CD4-positive, alpha-beta memory T cell (primary cell): ENCODE data around the gene FEV. TPM values are rescaled to one million over a fixed set of nuclear protein-coding genes. Genes with fewer than 3 reads are reported as not detected.

Experiments
- CTCF ChIA-PET: fragments of 350-600 bp; sonication (Branson Sonifier 250); formaldehyde crosslinking; loops from one replicate; lab custom pipeline; 2021; ENCODE audit warnings: inconsistent platforms; ENCODE audit not compliant: partially characterized antibody; lab: Charles Lee
- POLR2A ChIA-PET: fragments of 350-600 bp; sonication (Branson Sonifier 250); formaldehyde crosslinking; loops from one replicate; lab custom pipeline; 2021; ENCODE audit not compliant: partially characterized antibody; lab: Charles Lee
- DNase-seq, 5 donors: peaks; one replicate each; pipeline versions ENCODE4 v3.0.0 to v3.0.0-alpha.2; 2020 to 2022; ENCODE audit warnings: mixed read lengths in 1 of 5
- H3K27ac ChIP-seq: one replicate; pipeline ENCODE4 v1.7.0; 2013; ENCODE audit warnings: low read depth, low read length
- H3K27me3 ChIP-seq: 2 replicates; pipeline ENCODE4 v1.7.0; 2013; ENCODE audit warnings: mild to moderate bottlenecking, low read length, moderate library complexity; ENCODE audit not compliant: insufficient read depth
- H3K36me3 ChIP-seq: 2 replicates; pipeline ENCODE4 v1.7.0; 2013; ENCODE audit warnings: mild to moderate bottlenecking, low read length, moderate library complexity; ENCODE audit not compliant: insufficient read depth
- H3K4me1 ChIP-seq: 2 replicates; pipeline ENCODE4 v1.7.0; 2013; ENCODE audit warnings: mild to moderate bottlenecking, low read length, moderate library complexity; ENCODE audit not compliant: insufficient read depth
- H3K4me3 ChIP-seq, 2 donors: one replicate each; pipeline ENCODE4 v1.7.0; 2013; ENCODE audit warnings: low read length in 2 of 2, mild to moderate bottlenecking in 1 of 2
- H3K9me3 ChIP-seq, 2 donors: one replicate each; pipeline ENCODE4 v1.7.0; 2013; ENCODE audit warnings: low read length in 2 of 2, control low read depth in 1 of 2; ENCODE audit not compliant: control insufficient read depth in 1 of 2
- H3K27ac Mint-ChIP-seq, 7 donors: one replicate each; pipeline ENCODE4 v1.8.0; 2020 to 2021; ENCODE audit warnings: mixed read lengths in 7 of 7, mild to moderate bottlenecking in 6 of 7, inconsistent platforms in 3 of 7, moderate library complexity in 3 of 7
- H3K27me3 Mint-ChIP-seq, 2 donors: one replicate each; pipeline ENCODE4 v1.8.0; 2020 to 2021; ENCODE audit warnings: mixed read lengths in 2 of 2
- H3K36me3 Mint-ChIP-seq, 2 donors: one replicate each; pipeline ENCODE4 v1.8.0; 2020 to 2021; ENCODE audit warnings: mixed read lengths in 2 of 2, inconsistent platforms in 1 of 2, mild to moderate bottlenecking in 1 of 2
- H3K4me1 Mint-ChIP-seq, 4 donors: one replicate each; pipeline ENCODE4 v1.8.0; 2020 to 2021; ENCODE audit warnings: mixed read lengths in 4 of 4, mild to moderate bottlenecking in 1 of 4
- H3K4me3 Mint-ChIP-seq, 8 donors: one replicate each; pipeline ENCODE4 v1.8.0; 2020 to 2021; ENCODE audit warnings: mixed read lengths in 8 of 8, mild to moderate bottlenecking in 7 of 8, moderate library complexity in 6 of 8, inconsistent platforms in 3 of 8
- H3K9me3 Mint-ChIP-seq, 8 donors: one replicate each; pipeline ENCODE4 v1.8.0; 2020 to 2021; ENCODE audit warnings: mixed read lengths in 8 of 8, mild to moderate bottlenecking in 5 of 8, inconsistent platforms in 3 of 8, moderate library complexity in 1 of 8
- intact Hi-C: fragments of 100-400 bp; cut with micrococcal nuclease; formaldehyde crosslinking; loops from one replicate; pipeline ENCODE4 v1.15.1; 2023
- polyA plus RNA-seq, 2 donors: library from polyadenylated mRNA; unstranded; fragments of 300-500 nt; fragmentation: Illumina TruSeq; gene quantifications; one replicate each; pipeline ENCODE4 v1.2.3, GENCODE V29; 2021
- total RNA-seq, 2 experiments: library from RNA; stranded (reverse); gene quantifications; one replicate each; pipeline ENCODE4 v1.2.3, GENCODE V29; 2021

The FEV gene
- total and polyA plus RNA-seq, 4 experiments from 2014 or later: not detected

DNA sequence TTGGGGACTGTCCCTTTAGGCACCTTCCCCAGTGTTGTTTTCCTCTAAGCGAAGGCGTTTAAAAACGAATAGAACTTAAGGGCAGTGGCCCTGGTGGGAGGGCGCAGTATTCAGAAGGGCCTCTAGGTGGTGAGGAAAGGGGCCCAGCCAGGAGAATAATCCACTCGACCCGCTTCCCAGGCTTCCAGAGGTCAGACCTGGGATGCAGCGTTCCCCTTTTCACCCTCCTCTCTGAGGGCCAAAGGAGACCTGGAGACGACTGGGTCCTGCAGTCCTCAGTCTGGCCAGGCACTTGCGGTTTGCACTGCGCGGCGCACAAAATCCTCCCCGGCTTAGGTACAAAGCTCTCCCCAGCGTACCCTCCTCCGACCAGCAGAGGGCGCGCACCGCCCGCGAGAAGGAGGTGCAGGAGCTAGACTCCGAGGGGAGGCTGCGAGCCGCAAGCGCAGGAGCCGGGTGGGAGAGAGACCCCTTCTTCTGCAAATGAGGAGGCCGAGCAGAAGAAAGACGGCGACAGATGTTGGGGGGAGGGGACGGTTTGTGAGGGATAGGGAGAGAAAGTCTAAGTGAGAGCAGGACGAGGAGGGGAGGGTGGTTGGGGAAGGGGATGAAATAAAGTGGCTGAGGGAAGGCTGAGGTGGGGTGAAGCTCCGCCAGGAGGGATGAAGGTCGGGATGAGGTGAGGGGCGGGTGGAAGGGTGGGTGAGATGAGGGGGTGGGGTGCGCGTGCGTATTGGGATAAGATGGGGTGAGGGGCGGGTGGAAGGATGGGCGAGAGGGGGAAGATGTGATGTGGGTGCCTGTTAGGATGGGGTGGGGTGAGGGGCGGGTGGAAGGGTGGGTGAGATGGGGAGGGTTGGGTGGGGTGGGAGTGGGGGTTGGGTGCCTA, 4.9 kb downstream of the FEV start:
- no peaks in the 10 kb centered on the region for H3K36me3 ChIP-seq
- H3K27me3 Mint-ChIP-seq: peaks cover 63 to 69% of the 10 kb centered on the region in 2 donors
- H3K9me3 Mint-ChIP-seq: peaks cover 0 to 1% (median 0%) of the 10 kb centered on the region in 8 donors
- DNase-seq: peak; percentile 80 to 84 (median 83)
- H3K27ac ChIP-seq: no peak overlapping the region
- peaks cover 37% of the 10 kb centered on the region for H3K27me3 ChIP-seq
- ChIA-PET CTCF (interaction anchor here (0.6 to 3.6 kb wide), 40 partner anchors 8 to 550 kb away, joined by 3 to 53 read pairs (median 4); partner anchors contain the start of gene CRYBA2), POLR2A (no interaction called here)
- peaks cover 41% of the 10 kb centered on the region for H3K4me1 ChIP-seq
- H3K9me3 ChIP-seq: no peaks in the 10 kb centered on the region
- H3K4me1 Mint-ChIP-seq: peaks cover 14 to 45% (median 22%) of the 10 kb centered on the region in 4 donors
- no peaks in the 10 kb centered on the region for H3K36me3 Mint-ChIP-seq
- intact Hi-C loops: loop anchor here (1.0 to 2.0 kb wide), 4 partner anchors 23 to 175 kb away; no protein-coding TSS in a partner anchor
- H3K4me3 ChIP-seq: peak overlapping the region in 1 of 2 donors; percentile 27
- peak overlapping the region in 3 of 7 donors; percentile 10 to 64 (median 12) for H3K27ac Mint-ChIP-seq
- peak overlapping the region; percentile 54 to 93 (median 80) for H3K4me3 Mint-ChIP-seq

DNA sequence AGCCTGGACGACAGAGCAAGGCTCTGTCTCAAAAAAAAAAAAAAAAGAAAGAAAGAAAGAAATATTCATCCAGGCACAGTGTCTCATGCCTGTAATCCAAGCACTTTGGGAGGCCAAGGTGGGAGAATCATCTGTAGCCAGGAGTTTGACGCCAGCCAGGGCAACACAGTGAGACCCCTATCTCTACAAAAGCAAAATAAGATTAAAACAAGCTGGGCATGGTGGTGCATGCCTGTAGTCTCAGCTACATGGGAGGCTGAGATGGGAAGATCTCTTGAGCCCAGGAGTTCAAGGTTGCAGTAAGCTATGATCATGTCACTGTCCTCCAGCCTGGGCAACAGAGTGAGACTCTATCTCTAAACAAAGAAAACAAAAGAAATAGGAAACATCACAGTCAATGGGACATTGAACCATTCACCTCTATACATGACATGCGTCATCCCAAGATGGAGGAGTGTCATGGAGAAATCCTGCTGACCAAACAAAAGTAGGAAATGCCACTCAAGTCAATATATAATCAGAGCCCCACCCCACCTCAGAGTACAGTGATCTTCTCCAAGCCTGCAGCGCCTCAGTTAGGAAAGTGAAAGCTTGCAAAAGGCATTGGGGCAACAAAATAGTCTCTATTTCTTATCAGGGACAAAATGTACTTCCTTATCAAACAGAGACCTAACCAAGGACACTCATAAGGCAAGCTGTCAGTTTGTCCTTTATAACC, 9.8 kb downstream of the FEV start:
- H3K4me3 ChIP-seq: no peak overlapping the region
- no peaks in the 10 kb centered on the region for H3K36me3 Mint-ChIP-seq
- H3K27ac Mint-ChIP-seq: no peak overlapping the region
- no peak overlapping the region for H3K4me3 Mint-ChIP-seq
- H3K9me3 Mint-ChIP-seq: peaks cover 0 to 3% (median 0%) of the 10 kb centered on the region in 8 donors
- no peak for DNase-seq
- H3K4me1 ChIP-seq: peaks cover 8% of the 10 kb centered on the region
- H3K9me3 ChIP-seq: no peaks in the 10 kb centered on the region
- H3K36me3 ChIP-seq: no peaks in the 10 kb centered on the region
- intact Hi-C loops: no loop called here
- peaks cover 12% of the 10 kb centered on the region for H3K27me3 ChIP-seq
- CTCF ChIA-PET: interaction anchor here (0.6 to 4.2 kb wide), 8 partner anchors 10 to 988 kb away, joined by 3 to 14 read pairs (median 3); no protein-coding TSS in a partner anchor
- H3K27ac ChIP-seq: no peak overlapping the region
- peaks cover 0 to 7% (median 3%) of the 10 kb centered on the region in 4 donors for H3K4me1 Mint-ChIP-seq
- peaks cover 48 to 68% of the 10 kb centered on the region in 2 donors for H3K27me3 Mint-ChIP-seq
- POLR2A ChIA-PET: no interaction called here

DNA sequence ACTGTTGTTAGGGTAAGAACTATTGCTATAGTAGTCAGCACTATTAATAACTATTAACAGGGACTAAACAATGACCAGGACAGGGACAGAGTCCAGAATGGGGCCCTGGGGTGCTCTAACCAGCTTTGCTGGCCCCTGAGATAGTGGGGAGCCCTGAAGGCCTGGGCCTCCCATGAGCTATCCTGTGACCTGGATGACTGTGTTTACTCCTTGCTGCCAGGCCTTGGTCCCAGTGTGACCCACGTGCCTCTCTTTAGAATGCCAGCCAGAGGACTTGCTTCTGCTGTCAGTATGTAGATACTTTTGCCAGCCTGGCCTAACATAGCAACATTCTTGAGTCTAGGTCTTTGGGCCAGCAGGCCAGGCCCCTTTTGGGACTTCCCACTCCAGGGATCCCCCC, 14.1 kb downstream of the FEV start:
- POLR2A ChIA-PET: no interaction called here

DNA sequence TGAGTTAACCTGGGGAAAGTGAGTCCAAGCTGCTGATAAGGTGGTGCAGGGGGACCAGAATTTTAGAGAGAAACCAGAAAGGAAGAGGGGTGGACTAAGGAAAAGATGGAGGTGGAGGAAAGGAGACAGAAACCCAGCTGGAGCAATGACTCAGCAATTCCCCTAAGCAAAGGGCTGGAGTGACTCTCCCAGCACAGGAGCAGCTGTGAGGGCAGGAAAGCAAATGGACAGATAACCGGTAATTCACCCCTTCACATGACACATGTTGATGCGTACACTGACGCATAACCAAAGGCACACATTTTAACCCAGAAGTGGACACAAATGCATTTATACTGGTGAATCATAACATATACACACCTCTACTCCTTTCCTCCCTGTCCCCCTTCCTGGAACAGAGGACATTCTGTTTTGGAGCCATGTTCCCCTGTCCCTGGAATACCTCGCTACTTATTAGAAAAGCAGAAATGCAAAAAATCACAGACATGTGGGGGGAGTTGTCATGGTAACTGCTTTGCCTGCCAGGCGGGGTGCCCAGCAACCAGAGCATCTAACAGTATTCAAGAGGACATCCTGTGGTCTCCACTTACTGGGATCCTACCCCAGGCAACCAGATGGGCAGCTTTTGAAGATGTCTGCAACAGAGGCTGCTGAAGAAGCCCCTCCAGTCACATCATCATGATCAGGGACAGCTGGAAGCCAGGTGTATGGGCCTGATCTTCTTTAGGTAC, 20.8 kb downstream of the FEV start:
- ChIA-PET CTCF (interaction anchor here (2.1 to 2.4 kb wide), 2 partner anchors 11 to 13 kb away, joined by 6 to 7 read pairs; no protein-coding TSS in a partner anchor), POLR2A (no interaction called here)
- Histone ChIP-seq H3K27ac (no peak overlapping the region), H3K27me3 (peaks cover 39% of the 10 kb centered on the region), H3K36me3 (no peaks in the 10 kb centered on the region), H3K4me1 (peaks cover 26% of the 10 kb centered on the region), H3K9me3 (no peaks in the 10 kb centered on the region), H3K4me3 (no peak overlapping the region)
- no peak for DNase-seq
- Mint-ChIP-seq H3K4me3 (no peak overlapping the region), H3K36me3 (no peaks in the 10 kb centered on the region), H3K9me3 (peaks cover 0 to 8% (median 1%) of the 10 kb centered on the region in 8 donors), H3K27me3 (peaks cover 51% of the 10 kb centered on the region in 2 donors), H3K27ac (no peak overlapping the region), H3K4me1 (peaks cover 8 to 24% (median 10%) of the 10 kb centered on the region in 4 donors)
- intact Hi-C loops: no loop called here

More for the DNA sequence above, 14.1 kb downstream of the FEV start:
- Mint-ChIP-seq H3K36me3 (no peaks in the 10 kb centered on the region), H3K4me1 (no peaks in the 10 kb centered on the region), H3K4me3 (no peak overlapping the region), H3K27me3 (peaks cover 35 to 48% of the 10 kb centered on the region in 2 donors), H3K27ac (no peak overlapping the region), H3K9me3 (peaks cover 0 to 2% (median 0%) of the 10 kb centered on the region in 8 donors)
- Histone ChIP-seq H3K9me3 (no peaks in the 10 kb centered on the region), H3K27ac (no peak overlapping the region), H3K4me3 (no peak overlapping the region), H3K36me3 (no peaks in the 10 kb centered on the region), H3K27me3 (peaks cover 12% of the 10 kb centered on the region), H3K4me1 (no peaks in the 10 kb centered on the region)
- CTCF ChIA-PET: interaction anchor here (1.8 kb wide), 1 partner anchor 9 kb away, joined by 7 read pairs; no protein-coding TSS in a partner anchor
- intact Hi-C loops: no loop called here
- DNase-seq: no peak

DNA sequence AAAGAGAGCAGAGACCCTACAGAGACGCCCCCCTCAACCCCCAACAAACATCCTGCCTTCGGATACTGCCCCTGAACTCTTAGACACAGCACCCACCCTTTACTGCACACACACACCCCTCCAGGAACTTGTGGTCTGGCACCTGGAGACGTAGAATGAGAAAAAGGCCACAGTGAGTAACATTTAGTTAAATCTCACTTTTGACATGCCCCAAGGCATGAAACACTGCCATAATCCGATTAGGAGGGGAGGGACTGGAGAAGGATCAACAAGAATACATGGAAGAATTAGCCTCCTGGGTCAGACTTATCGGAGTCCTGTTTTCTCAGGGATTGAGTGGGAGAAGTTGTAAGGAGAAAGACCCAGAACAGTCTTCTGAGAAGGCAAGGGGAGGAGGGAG, 21.4 kb downstream of the FEV start:
- H3K36me3 Mint-ChIP-seq: no peaks in the 10 kb centered on the region
- Histone ChIP-seq H3K36me3 (no peaks in the 10 kb centered on the region), H3K27ac (no peak overlapping the region), H3K9me3 (no peaks in the 10 kb centered on the region), H3K4me3 (no peak overlapping the region), H3K4me1 (peaks cover 27% of the 10 kb centered on the region), H3K27me3 (peaks cover 41% of the 10 kb centered on the region)
- H3K27me3 Mint-ChIP-seq: peaks cover 53 to 54% of the 10 kb centered on the region in 2 donors
- peak overlapping the region in 1 of 7 donors; percentile 49 for H3K27ac Mint-ChIP-seq
- intact Hi-C loops: no loop called here
- H3K4me1 Mint-ChIP-seq: peaks cover 8 to 30% (median 14%) of the 10 kb centered on the region in 4 donors
- H3K4me3 Mint-ChIP-seq: no peak overlapping the region
- ChIA-PET CTCF (no interaction called here), POLR2A (no interaction called here)
- H3K9me3 Mint-ChIP-seq: peaks cover 0 to 8% (median 1%) of the 10 kb centered on the region in 8 donors
- no peak for DNase-seq

DNA sequence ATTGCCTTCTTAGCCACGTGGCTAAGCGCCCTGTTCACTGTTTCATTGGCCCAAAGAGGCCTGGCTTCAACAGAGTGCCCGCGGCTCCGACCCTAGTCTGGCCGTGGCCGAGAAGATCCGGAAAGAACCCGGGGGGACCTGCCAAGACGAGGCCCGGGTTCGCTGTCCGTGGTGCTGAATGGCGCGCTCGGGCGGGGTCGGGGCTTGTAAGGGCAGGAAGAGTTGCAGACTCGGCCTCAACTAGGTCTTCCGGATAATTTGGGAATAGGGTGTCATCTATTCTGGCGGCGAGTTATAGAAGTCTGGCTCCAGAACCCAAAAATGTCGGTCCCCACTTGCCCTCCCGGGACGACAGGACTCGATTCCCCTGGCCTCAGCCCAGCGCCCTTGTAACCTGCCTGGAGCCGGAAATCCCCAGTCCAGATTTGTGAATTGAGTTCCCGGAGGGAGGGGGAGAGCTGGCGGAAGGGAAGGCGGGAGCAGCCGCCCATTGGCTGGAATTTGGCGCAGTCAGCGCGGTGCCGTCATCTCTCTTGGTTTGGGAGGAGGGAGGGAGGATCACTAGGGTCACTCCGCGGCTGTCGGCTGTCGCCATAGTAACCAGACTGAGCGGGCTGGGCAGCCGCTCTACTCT, 22.0 kb downstream of the FEV start:
- no peak overlapping the region for H3K4me3 ChIP-seq
- intact Hi-C loops: no loop called here
- peaks cover 27% of the 10 kb centered on the region for H3K4me1 ChIP-seq
- no peaks in the 10 kb centered on the region for H3K36me3 ChIP-seq
- H3K27ac Mint-ChIP-seq: peak overlapping the region in 1 of 7 donors; percentile 27
- peak; percentile 46 to 59 (median 53) for DNase-seq
- H3K4me3 Mint-ChIP-seq: peak overlapping the region in 2 of 8 donors; percentile 30 to 52
- peaks cover 0 to 8% (median 1%) of the 10 kb centered on the region in 8 donors for H3K9me3 Mint-ChIP-seq
- POLR2A ChIA-PET: no interaction called here
- H3K27me3 Mint-ChIP-seq: peaks cover 56% of the 10 kb centered on the region in 2 donors
- H3K9me3 ChIP-seq: no peaks in the 10 kb centered on the region
- peaks cover 8 to 31% (median 17%) of the 10 kb centered on the region in 4 donors for H3K4me1 Mint-ChIP-seq
- CTCF ChIA-PET: no interaction called here
- no peak overlapping the region for H3K27ac ChIP-seq
- H3K27me3 ChIP-seq: peaks cover 47% of the 10 kb centered on the region
- H3K36me3 Mint-ChIP-seq: no peaks in the 10 kb centered on the region
